ENCODE measurements around the gene AGPS.

- TF ChIP-seq POLR2AphosphoS5 (IDR thresholded peaks at IDR 0.05; ENCODE audit: low read depth, low read length) (no peak), TAF1 (IDR thresholded peaks at IDR 0.05; ENCODE audit: borderline replicate concordance, insufficient read depth, low read length) (no peak)
- TF ChIP-seq, protein P1, sequence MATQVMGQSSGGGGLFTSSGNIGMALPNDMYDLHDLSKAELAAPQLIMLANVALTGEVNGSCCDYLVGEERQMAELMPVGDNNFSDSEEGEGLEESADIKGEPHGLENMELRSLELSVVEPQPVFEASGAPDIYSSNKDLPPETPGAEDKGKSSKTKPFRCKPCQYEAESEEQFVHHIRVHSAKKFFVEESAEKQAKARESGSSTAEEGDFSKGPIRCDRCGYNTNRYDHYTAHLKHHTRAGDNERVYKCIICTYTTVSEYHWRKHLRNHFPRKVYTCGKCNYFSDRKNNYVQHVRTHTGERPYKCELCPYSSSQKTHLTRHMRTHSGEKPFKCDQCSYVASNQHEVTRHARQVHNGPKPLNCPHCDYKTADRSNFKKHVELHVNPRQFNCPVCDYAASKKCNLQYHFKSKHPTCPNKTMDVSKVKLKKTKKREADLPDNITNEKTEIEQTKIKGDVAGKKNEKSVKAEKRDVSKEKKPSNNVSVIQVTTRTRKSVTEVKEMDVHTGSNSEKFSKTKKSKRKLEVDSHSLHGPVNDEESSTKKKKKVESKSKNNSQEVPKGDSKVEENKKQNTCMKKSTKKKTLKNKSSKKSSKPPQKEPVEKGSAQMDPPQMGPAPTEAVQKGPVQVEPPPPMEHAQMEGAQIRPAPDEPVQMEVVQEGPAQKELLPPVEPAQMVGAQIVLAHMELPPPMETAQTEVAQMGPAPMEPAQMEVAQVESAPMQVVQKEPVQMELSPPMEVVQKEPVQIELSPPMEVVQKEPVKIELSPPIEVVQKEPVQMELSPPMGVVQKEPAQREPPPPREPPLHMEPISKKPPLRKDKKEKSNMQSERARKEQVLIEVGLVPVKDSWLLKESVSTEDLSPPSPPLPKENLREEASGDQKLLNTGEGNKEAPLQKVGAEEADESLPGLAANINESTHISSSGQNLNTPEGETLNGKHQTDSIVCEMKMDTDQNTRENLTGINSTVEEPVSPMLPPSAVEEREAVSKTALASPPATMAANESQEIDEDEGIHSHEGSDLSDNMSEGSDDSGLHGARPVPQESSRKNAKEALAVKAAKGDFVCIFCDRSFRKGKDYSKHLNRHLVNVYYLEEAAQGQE (IDR thresholded peaks at IDR 0.05; ENCODE audit: insufficient read depth in 1 of 2, low read depth in 2 of 2, low read length in 2 of 2), result no peak
These were observed 192.8 kb downstream of the AGPS start for GRCh38 chr2:177585234-177585863.
